Measurements from ENCODE around the gene LRTM1. TPM values are rescaled to one million over a fixed set of nuclear protein-coding genes. Genes with fewer than 3 reads are reported as not detected.

The LRTM1 gene
- total RNA-seq, 1 donor from 2014 or later: not detected

- DNase-seq (ENCODE audit: low spot score): no peak
- Mint-ChIP-seq H3K9me3 (ENCODE audit: low read depth) (peaks cover 14% of the 10 kb centered on the region), H3K4me1 (ENCODE audit: low read depth) (peaks cover 53% of the 10 kb centered on the region), H3K4me3 (ENCODE audit: unreplicated experiment) (no peak overlapping the region), H3K36me3 (ENCODE audit: low read depth) (peaks cover 8% of the 10 kb centered on the region), H3K27me3 (ENCODE audit: low read depth) (no peaks in the 10 kb centered on the region), H3K27ac (ENCODE audit: unreplicated experiment) (peak overlapping the region; percentile 41)
- no peak for TF ChIP-seq CTCF (IDR thresholded peaks at IDR 0.05)
Measured at GRCh38 chr3:54909191-54909590, 18.7 kb downstream of the LRTM1 start.

GRCh38 chr3:54906763-54907162 lies 21.1 kb downstream of the LRTM1 start:
- Mint-ChIP-seq H3K27me3 (ENCODE audit: low read depth) (no peaks in the 10 kb centered on the region), H3K27ac (ENCODE audit: unreplicated experiment) (no peak overlapping the region), H3K36me3 (ENCODE audit: low read depth) (peaks cover 3% of the 10 kb centered on the region), H3K4me1 (ENCODE audit: low read depth) (peaks cover 62% of the 10 kb centered on the region), H3K4me3 (ENCODE audit: unreplicated experiment) (no peak overlapping the region), H3K9me3 (ENCODE audit: low read depth) (peaks cover 7% of the 10 kb centered on the region)
- no peak for DNase-seq (ENCODE audit: low spot score)
- no peak for TF ChIP-seq CTCF (IDR thresholded peaks at IDR 0.05)

GRCh38 chr3:54905920-54906319 lies 21.9 kb downstream of the LRTM1 start:
- no peaks in the 10 kb centered on the region for H3K36me3 Mint-ChIP-seq (ENCODE audit: low read depth)
- peaks cover 2% of the 10 kb centered on the region for H3K9me3 Mint-ChIP-seq (ENCODE audit: low read depth)
- H3K4me1 Mint-ChIP-seq (ENCODE audit: low read depth): peaks cover 70% of the 10 kb centered on the region
- no peak for DNase-seq (ENCODE audit: low spot score)
- peak overlapping the region; percentile 62 for H3K27ac Mint-ChIP-seq (ENCODE audit: unreplicated experiment)
- TF ChIP-seq CTCF (IDR thresholded peaks at IDR 0.05): no peak
- no peak overlapping the region for H3K4me3 Mint-ChIP-seq (ENCODE audit: unreplicated experiment)
- H3K27me3 Mint-ChIP-seq (ENCODE audit: low read depth): no peaks in the 10 kb centered on the region

GRCh38 chr3:54905261-54905888 lies 22.5 kb downstream of the LRTM1 start:
- peak overlapping the region; percentile 10 for H3K27ac Mint-ChIP-seq (ENCODE audit: unreplicated experiment)
- H3K36me3 Mint-ChIP-seq (ENCODE audit: low read depth): no peaks in the 10 kb centered on the region
- no peak for DNase-seq (ENCODE audit: low spot score)

More at GRCh38 chr3:54905261-54905888, 22.5 kb downstream of the LRTM1 start:
- Mint-ChIP-seq H3K9me3 (ENCODE audit: low read depth) (peaks cover 2% of the 10 kb centered on the region), H3K4me1 (ENCODE audit: low read depth) (peaks cover 76% of the 10 kb centered on the region), H3K27me3 (ENCODE audit: low read depth) (no peaks in the 10 kb centered on the region), H3K4me3 (ENCODE audit: unreplicated experiment) (no peak overlapping the region)
- peak; percentile 59 for TF ChIP-seq CTCF (IDR thresholded peaks at IDR 0.05)

Data from chondrocyte (in vitro differentiated cells).